Left ventricle myocardium superior (tissue), 1 donor: Measurements from ENCODE around the gene MCC. TPM values are rescaled to one million over a fixed set of nuclear protein-coding genes. Genes with fewer than 3 reads are reported as not detected.

Experiments used
- ATAC-seq: fragments of 200-7000 bp; cut with Tn5 transposase; one replicate; pipeline ENCODE4 v1.9.1; 2020; ENCODE audit warnings: mild to moderate bottlenecking, moderate library complexity
- DNase-seq: peaks from one replicate; pipeline ENCODE4 v3.0.0-alpha.2; 2020
- intact Hi-C: fragments of 100-400 bp; cut with micrococcal nuclease; formaldehyde crosslinking; loops from one replicate; pipeline ENCODE4 v1.11.0; 2022
- total RNA-seq: library from RNA; stranded (reverse); fragmentation: NEBNext Ultra II Directional; extraction: Animal tissue kit (Norgen Biotek cat#: 25700); gene quantifications from one replicate; pipeline ENCODE4 v1.2.1, GENCODE V29; 2021
- donor health status: DM: no; HTN: yes; CAD: no; lungs with severe emphysema.

The MCC gene
- total RNA-seq, 1 donor from 2014 or later, result 27.1 TPM

DNA sequence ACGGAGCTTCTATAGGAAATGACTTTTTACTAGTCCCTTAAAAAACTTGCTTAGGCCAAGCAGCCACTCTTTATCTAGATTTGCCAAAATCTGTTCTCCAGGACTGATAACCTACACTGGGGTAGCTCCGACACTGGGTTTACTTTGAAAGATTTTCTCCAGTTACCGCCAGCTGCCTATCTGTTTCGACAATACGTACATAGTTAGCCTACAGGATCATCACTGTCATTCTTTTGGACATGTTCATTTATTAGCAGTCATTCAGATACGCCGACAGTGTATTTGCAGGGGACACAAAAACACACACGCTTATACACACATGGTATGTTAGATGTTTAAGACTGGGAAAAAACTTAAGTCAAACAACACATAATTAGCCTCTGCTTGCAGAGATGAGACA lies 286.0 kb downstream of the MCC start:
- intact Hi-C loops, result loop anchor here (10.0 kb wide), 2 partner anchors 93 to 117 kb away; no protein-coding TSS in a partner anchor
- ATAC-seq, result no peak
- no peak for DNase-seq

DNA sequence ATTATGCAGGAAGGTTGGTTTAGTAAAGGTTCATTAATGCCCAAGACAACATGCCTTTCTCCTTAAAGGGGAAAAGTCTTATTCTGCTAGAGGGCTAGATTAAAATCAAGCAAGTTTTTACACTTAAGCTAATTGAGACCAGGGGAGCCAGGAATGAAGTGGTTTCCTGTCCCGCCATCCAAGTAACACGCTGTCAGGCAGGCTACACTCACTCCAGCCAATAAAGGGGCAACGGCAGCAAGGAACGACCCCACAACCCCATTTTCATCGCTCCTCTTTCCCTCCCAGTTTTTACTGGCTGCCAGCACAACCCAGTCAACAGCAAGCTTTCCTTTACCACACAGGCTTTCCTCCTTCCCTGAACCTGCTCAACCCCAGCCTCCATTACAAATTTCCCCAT lies 286.5 kb downstream of the MCC start:
- no peak for DNase-seq
- intact Hi-C loops, result loop anchor here (10.0 kb wide), 2 partner anchors 93 to 117 kb away; no protein-coding TSS in a partner anchor
- no peak for ATAC-seq

DNA sequence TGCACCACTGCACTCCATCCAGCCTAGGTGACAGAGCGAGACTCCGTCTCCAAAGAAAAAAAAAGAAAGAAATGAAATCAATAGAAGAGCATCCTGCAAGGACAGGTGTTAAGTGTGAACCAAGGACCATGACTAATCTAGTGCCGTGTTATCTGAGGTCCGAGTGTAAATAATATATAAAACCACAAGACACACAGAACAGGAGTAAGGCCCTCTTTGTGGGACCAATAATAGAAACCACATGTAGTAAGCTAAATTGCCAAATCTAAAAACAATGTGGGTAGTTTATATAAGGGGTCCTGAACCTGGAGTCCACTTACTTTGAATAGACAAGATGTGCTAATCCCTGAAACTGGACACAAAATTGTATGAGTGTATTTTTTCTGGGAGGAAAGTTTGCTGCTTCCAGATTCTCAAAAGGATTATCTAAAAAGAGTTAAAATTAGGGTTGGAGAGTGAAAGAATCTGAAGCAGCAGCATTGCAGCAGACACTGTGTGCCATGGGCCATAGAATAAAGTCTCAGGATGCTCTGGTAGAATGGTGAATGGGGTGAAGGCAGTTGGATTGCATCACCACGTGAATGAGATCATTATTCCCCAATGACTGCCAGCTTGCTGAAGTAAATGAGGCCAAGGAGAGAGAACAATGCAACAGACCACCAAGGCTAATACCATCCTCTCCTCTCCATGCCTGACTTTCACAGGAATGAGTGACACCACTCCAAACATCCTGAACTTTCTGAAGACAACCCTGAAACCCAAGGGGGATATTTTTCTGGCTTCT lies 288.9 kb downstream of the MCC start:
- intact Hi-C loops, result no loop called here
- ATAC-seq, result no peak

DNA sequence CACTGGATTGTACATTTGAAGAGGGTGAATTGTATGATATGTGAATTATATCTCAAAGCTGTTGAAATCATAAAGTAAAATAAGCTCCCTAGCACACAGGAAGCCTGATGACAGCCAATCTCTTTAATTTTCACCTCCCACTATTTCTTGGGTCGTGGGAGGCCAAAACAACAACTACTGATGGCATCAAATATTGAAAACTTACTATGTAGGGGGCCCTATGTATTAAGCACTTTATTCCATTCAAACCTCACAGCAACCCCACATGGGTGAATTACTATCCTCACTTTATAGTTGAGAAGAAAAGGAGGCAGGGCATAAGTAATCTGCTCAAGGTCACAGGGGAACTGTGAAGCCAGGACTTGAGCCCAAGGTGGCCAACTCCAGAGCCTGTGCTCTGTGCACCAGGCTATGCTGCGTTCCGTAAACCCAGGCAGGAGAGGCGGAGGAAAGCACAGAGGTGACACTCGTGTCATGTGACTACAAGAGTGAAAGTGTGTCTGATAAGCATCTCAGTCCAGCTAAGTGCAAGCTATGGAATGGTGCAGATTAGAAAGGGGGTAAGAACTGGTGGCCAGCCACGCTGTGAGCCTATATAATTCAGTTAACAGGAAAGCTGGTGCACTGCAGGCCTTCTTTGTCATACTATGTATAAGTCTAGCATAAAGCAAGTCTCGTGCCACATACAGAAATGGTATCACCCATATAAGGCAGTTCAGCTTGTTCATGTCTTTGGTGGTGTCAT lies 290.6 kb downstream of the MCC start:
- no peak for ATAC-seq
- intact Hi-C loops, result no loop called here
- no peak for DNase-seq

More for the DNA sequence above, 288.9 kb downstream of the MCC start:
- no peak for DNase-seq

DNA sequence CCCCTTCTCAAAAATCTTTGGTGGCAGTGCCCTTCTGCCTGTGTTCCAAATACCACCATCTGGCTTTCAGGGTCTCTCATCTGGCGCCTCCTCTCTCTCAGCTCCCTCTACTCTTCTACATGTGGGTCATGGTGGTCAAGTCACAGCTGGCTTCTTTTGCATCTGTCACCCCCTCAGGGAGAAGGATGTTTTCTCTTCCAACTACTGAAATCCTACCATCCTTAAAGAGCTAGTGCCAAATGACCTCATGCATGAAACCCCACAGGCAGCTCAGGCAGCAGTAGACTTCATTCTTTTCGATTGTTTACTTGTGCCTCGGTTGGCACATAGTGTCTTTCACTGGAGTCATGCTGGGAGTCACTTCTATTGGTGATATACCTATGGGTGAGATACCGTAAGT lies 292.5 kb downstream of the MCC start:
- intact Hi-C loops, result no loop called here
- no peak for ATAC-seq

DNA sequence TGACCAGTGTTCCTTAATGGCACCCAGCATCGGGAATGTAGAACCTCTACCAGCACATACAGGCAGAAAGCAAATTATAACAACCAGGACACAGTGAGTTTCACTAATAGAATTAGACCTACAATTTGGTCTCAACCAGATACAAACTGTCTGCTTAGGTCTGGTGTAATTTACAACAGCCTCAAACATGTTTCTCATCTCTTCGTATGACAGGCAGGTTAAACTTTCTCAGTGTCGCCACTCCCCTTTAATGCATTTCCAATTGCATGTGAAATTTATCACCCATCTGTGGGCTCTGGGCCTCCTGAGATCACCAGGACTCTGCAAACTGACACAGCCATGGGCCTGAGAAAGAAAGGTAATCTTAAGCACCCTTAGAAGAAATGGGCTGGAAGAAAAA lies 293.0 kb downstream of the MCC start:
- intact Hi-C loops, result no loop called here
- ATAC-seq (no peak), DNase-seq (no peak)

More for the DNA sequence above, 292.5 kb downstream of the MCC start:
- DNase-seq, result no peak

DNA sequence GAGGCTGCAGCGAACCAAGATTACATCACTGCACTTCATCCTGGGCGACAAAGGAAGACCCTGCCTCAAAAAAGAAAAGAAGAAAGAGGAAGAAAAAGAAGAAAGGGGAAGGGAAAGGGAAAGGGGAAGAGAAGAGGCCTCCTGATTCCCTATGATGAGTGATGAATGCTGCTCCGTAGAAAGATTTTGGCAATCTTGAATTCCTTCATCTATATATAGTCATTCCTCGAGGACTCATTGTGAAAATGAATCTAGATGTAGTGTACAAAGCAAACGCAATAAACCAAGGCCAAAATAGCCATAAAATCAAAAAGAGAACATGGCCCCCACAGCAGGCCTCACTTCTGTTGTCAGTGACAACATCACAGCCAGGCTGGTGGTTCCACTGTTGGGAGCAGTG lies 293.7 kb downstream of the MCC start:
- intact Hi-C loops, result no loop called here
- ATAC-seq (no peak), DNase-seq (no peak)

DNA sequence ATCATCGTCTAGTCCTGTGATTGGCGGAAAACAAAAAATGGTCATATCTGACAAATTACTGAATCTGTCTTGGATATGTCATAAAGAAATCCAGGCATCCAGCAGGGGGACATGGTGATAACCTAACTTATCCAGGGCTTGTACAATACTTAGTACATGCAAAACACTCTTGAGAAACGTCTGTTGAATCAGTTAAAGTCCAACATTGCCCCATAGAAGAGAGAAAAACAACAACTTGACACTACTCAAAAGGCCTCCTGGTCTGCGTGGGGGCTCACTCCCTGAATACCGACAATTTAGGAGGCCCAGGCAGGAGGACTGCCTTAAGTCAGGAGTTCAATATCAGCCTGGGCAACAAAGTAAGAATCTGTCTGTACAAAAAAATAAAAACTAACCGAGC lies 294.1 kb downstream of the MCC start:
- no peak for ATAC-seq
- no peak for DNase-seq
- intact Hi-C loops, result no loop called here

DNA sequence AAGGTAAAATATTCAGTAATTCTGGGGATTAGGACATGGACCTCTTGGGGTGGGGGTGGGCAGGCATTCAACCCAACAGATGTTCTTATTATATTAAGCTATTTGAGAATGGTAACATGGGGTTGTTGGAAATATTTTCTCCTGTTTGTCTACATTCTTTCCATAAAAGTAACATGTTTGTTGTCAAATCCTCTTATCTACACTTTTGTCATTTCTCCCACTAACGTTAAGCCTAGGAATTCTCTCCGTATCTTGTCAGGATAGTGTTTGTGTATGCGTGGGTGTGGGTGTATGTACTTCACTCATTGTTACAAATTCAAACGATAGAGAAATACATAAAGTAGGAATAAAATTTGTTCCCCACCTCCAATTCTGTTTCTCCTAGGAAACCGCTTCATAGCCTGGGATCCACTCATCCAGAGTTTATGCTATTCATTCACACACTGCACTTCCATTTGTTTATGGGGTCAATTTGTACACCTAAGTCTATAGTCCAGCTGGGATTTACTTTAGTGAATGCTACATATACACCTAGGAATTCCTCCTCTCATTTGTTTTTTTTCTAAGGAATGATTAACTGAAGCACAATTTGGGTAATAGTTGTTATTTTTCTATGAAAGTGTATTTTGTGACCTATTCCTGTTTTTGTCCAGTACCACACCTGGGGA lies 294.8 kb downstream of the MCC start:
- ATAC-seq (no peak), DNase-seq (no peak)
- intact Hi-C loops, result no loop called here

DNA sequence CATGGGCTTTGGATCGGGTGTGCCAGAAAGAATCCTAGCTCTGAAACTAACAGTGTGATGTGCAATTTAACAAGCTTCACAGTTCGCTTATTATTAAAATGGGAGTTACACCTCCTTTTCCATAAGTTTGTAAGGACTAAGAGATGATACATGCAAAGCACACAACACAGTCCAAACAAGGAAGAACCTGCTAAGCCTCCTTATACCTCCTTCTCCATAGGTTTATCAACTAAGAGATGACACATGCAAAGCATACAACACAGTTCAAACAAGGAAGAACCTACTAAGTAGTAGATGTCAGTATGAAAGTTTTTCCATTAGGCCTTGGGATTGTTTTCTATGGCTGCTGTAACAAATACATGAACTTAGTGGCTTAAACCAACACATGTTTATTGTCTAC lies 295.7 kb downstream of the MCC start:
- DNase-seq, result no peak
- ATAC-seq, result no peak
- intact Hi-C loops, result no loop called here

DNA sequence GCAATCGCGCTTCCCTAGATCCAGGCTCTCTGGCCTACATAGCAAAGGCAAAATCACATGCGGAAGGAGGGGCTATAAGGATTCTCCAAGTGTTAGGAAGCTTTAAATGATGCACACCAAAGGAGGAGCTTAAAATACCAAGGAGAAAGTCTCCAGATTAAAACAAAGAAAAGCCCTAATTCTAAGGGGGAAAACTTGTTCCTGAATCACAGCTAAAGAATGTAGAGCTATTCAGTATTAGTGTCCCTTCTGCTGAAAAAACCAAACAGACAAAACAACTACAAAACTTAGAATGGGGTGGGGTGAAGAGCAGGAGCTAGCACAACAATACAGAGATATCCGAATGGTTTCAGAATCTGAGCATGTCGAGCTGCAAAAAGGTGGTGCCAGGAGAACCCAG lies 297.9 kb downstream of the MCC start:
- ATAC-seq (no peak), DNase-seq (no peak)
- intact Hi-C loops, result no loop called here

DNA sequence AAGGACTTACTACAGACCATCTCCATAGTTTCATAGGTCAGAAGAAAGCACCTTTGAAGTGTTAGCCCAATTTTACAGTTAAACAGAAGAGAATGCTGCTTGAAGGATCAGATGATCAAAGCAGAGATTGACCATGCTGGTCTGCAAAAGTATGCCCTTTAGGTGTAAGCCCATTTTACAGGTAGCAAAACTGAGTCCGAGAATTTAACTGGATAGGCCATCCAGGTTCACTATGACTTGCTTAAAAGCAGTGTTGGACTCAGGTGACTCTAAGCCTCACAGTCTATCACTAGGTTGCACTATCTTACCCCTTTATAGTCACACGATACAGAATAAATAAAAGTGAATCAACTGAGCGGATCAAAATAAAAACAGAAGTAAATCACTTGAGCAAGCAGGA lies 299.0 kb downstream of the MCC start:
- ATAC-seq (no peak), DNase-seq (no peak)
- intact Hi-C loops, result no loop called here

DNA sequence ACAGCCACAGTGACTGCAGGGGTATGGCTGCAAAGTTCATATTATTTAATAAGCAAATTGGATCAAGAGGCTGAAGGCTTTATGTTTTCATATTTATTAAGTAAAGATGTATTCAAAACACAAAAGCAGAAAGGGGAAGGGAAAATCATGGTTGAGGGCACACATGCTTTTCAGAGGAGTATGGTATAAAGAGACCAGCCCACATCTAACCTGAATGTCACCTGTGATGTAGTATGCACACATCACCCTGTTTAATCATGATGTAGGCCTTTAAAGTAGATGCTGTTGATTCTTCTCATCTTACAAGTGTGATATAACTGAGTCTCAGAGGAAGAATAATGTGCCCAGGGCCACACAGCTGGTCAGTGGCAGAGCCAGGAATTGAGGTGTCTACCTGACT lies 299.8 kb downstream of the MCC start:
- no peak for DNase-seq
- intact Hi-C loops, result no loop called here
- no peak for ATAC-seq

DNA sequence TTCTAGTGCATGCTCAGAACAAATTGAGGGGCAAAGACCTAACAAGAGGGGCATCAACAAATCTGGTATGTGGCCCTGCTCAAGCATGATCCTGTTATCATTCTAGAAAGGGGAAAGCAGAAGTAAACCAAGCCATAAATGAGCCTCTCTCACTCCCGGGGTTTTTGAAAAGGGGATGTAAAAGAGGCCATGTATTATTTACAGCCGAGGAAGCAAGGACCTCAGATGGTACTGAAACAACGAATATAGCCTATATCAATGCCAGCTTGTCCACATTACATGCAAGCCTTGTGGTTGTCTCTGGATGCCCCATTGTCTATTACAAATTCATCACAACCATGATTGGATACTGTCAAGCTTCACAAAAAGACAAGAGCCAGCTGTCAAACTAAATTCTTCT lies 300.3 kb downstream of the MCC start:
- intact Hi-C loops, result no loop called here
- no peak for ATAC-seq
- no peak for DNase-seq

DNA sequence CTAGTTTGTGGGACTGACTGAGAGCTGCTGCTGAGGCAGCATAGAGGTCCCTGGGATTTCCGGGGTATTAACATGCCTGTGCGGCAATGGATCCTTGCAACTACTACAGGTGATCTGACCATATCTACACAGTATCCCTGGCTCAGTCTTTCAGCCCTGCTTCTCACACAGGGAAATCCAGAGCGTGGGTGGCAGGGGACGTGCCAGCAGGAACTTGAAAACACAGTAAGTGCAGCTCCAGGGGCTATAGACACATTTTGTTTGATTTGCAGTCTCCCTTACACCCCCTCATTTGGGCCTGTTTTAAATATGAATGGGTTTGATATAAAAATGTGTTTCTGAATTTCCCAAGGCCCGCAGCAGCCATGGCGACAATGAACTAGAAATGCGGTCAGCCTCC lies 302.2 kb downstream of the MCC start:
- DNase-seq (no peak), ATAC-seq (no peak)
- intact Hi-C loops, result no loop called here

DNA sequence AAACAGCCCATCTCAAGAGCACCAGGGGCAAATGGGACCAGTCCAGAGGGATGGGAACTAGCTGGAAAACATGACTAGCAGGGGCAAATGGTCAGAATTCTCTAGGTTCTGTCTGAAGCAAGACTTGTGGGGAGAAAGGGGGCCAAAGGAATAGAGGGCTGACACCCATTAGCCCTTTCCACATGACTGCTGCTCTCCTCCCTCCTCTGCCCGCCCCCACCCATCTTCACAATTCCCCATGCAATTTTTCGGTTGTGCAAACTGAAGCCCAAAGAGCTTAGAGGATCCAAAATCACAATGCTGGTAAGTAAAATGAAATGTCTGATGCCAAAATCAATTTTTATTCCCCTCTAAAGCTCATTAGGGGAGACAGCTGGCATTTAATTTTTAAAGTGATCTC lies 304.6 kb downstream of the MCC start:
- intact Hi-C loops, result no loop called here
- no peak for ATAC-seq

DNA sequence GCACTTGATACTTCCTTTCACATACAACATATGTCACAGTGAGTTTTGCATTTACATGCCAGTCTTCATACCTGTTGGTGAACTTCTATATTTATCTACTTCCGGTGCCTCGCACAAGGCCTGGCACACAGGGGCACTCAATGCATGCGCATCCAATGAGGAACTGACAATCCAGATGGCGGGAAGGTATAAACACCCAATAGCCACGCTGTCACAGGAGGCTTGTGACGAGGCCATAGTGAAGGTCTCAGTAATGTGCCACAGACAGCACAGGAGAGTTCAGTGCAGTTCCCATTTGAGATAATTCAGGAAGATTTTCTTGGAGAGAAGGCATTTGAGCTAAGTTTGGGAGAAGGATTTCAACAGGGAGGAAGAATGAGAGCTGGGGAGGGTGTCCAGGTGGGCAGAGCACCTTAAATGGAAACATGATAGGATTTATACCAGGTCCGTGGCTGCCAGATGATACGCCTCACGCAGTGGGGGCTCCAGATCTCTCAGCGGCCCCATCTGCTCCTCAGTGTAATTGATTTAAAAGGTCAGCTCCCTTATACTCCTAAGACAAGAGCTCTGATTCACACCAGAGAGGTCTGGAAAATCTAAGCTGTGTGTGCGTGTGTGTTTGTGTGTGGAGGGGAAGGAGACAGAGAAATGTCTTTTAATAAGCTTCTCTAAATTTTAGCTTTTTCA lies 305.5 kb downstream of the MCC start:
- intact Hi-C loops, result no loop called here
- no peak for DNase-seq
- ATAC-seq, result no peak

More for the DNA sequence above, 304.6 kb downstream of the MCC start:
- no peak for DNase-seq

DNA sequence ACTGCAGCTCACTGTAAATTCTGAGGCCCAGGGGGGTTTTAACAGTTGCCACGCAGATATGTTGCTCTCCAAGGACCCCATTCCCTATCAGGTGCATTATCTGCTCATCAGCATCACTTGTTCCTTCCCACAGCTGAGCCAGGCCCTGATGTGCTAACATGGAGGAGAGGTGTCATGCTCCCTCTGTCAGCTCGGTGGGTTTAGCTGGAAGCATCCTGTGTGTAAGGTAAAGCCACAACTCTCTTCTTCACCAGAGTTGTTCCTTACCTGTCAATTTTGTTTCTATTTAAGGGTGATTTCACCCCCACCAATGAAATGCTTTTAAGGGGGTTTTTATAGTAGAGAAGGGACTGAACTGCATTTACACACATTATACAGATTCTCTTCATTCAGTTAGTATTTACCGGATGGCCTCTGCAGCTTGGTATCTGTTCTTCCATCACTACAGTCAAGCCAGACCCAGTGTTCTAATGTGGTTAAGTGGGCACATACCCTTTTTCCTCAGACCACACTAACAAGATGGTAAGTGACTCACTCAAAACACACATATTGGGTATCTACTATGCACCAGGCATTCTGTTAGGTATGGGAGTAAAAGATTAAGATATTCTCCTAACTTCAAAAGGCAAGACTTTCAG lies 306.3 kb downstream of the MCC start:
- intact Hi-C loops, result no loop called here
- ATAC-seq (no peak), DNase-seq (no peak)

DNA sequence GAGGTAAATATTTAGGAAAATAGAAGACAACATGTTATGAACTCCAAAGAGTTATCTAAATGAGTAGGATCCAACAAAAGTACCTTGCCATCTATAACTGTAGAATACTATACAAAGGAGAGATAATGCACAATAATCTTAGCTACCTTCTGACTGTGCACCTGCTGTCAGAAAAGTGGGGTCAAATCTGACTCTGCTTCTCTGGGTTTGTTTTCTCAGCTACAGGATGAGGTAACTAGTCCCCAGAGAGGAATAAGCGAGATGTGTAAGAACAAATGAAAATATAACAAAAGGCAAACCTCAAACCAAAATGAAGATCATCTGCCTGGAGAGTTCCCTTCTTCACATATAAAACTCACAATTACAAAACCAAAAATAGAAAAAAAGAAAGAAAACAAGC lies 306.8 kb downstream of the MCC start:
- intact Hi-C loops, result no loop called here
- no peak for ATAC-seq

More for the DNA sequence above, 306.8 kb downstream of the MCC start:
- DNase-seq, result no peak
